CD4-positive, alpha-beta T cell treated with Interleukin-15 for 4 hours (primary cell): ENCODE data around the gene FOSB.
"Not testable (repeated sequence)": the region's sequence is repeated elsewhere in the genome, so short reads cannot be mapped to it uniquely, and the experiment has no call there.

Experiments
- DNase-seq: peaks from one replicate; pipeline ENCODE4 v3.0.0-alpha.2; 2020; ENCODE audit warnings: low spot score

The FOSB gene

GRCh38 chr19:45506246-45506988 is 38.6 kb downstream of the FOSB start:
- peak; percentile 96 for DNase-seq

- DNase-seq: peak; percentile 92
Measured at GRCh38 chr19:45506989-45507871, 39.4 kb downstream of the FOSB start, which contains the start of gene VASP. VASP (plus strand) TSS chr19:45507479; CDS start chr19:45507772, 293 bp downstream.

GRCh38 chr19:45507872-45508416 is 40.1 kb downstream of the FOSB start:
- DNase-seq: no peak

GRCh38 chr19:45508417-45508860 is 40.6 kb downstream of the FOSB start:
- peak; percentile 37 for DNase-seq

- DNase-seq: peak; percentile 39
Measured at GRCh38 chr19:45508861-45509691, 41.3 kb downstream of the FOSB start.

GRCh38 chr19:45509692-45510015 is 41.9 kb downstream of the FOSB start:
- DNase-seq: no peak

- not testable (repeated sequence) for DNase-seq
Measured at GRCh38 chr19:45510352-45510751, 42.6 kb downstream of the FOSB start.

GRCh38 chr19:45511074-45511473 is 43.3 kb downstream of the FOSB start:
- no peak for DNase-seq

GRCh38 chr19:45512881-45513483 is 45.2 kb downstream of the FOSB start:
- no peak for DNase-seq

GRCh38 chr19:45514376-45515051 is 46.7 kb downstream of the FOSB start:
- no peak for DNase-seq

GRCh38 chr19:45515081-45515624 is 47.4 kb downstream of the FOSB start:
- DNase-seq: peak; percentile 39

- DNase-seq: no peak
Measured at GRCh38 chr19:45515807-45516401, 48.1 kb downstream of the FOSB start.

GRCh38 chr19:45517238-45517637 is 49.4 kb downstream of the FOSB start:
- DNase-seq: no peak

- DNase-seq: no peak
Measured at GRCh38 chr19:45517641-45518468, 50.1 kb downstream of the FOSB start.

GRCh38 chr19:45518469-45518826 is 50.7 kb downstream of the FOSB start:
- DNase-seq: no peak

GRCh38 chr19:45522010-45522941 is 54.5 kb downstream of the FOSB start:
- no peak for DNase-seq

- peak; percentile 82 for DNase-seq
Measured at GRCh38 chr19:45523642-45524256, 56.0 kb downstream of the FOSB start.
